Naive thymus-derived CD4-positive, alpha-beta T cell (primary cell): ENCODE data around the gene TRAF4. TPM values are rescaled to one million over a fixed set of nuclear protein-coding genes. Genes with fewer than 3 reads are reported as not detected.
A peak's percentile ranks its signal among the peaks of the same experiment; 100 is the strongest.

Source experiments
- ATAC-seq: fragments of 150-1000 bp; cut with Tn5 transposase; 2 replicates; pipeline ENCODE4 v1.10.0; 2021; ENCODE audit warnings: mild to moderate bottlenecking, moderate library complexity
- CTCF ChIA-PET: fragments of 350-600 bp; sonication (Branson Sonifier 250); formaldehyde crosslinking; loops from one replicate; lab custom pipeline; 2021; ENCODE audit warnings: antibody characterized with exemption; lab: Charles Lee
- POLR2A ChIA-PET: fragments of 350-600 bp; sonication (Branson Sonifier 250); formaldehyde crosslinking; loops from one replicate; lab custom pipeline; 2021; ENCODE audit warnings: antibody characterized with exemption, inconsistent platforms; lab: Charles Lee
- DNase-seq, 9 donors: peaks; one replicate each; pipeline versions ENCODE4 v3.0.0 to v3.0.0-alpha.2; 2020 to 2022; ENCODE audit warnings: mixed read lengths in 1 of 9
- H3K27ac ChIP-seq: one replicate; pipeline ENCODE4 v1.7.0; 2013; ENCODE audit warnings: mild to moderate bottlenecking, low read depth, low read length, moderate library complexity
- H3K27me3 ChIP-seq, 2 donors: one replicate each; pipeline ENCODE4 v1.7.0; 2013; ENCODE audit warnings: low read length in 2 of 2, mild to moderate bottlenecking in 2 of 2, moderate library complexity in 2 of 2; ENCODE audit not compliant: control insufficient read depth in 2 of 2, insufficient read depth in 2 of 2
- H3K36me3 ChIP-seq, 3 experiments: 1 replicate in 2 of 3; 2 replicates in 1 of 3; pipeline ENCODE4 v1.7.0; 2013; ENCODE audit warnings: low read length in 3 of 3, mild to moderate bottlenecking in 3 of 3, moderate library complexity in 1 of 3; ENCODE audit not compliant: insufficient read depth in 3 of 3, control insufficient read depth in 2 of 3
- H3K4me1 ChIP-seq, 2 donors: one replicate each; pipeline ENCODE4 v1.7.0; 2013; ENCODE audit warnings: low read length in 2 of 2, mild to moderate bottlenecking in 2 of 2, moderate library complexity in 1 of 2; ENCODE audit not compliant: control insufficient read depth in 2 of 2, insufficient read depth in 2 of 2
- H3K4me3 ChIP-seq: 2 replicates; pipeline ENCODE4 v1.7.0; 2013; ENCODE audit warnings: mild to moderate bottlenecking, low read length
- H3K9me3 ChIP-seq, 3 experiments: 1 replicate in 2 of 3; 2 replicates in 1 of 3; pipeline ENCODE4 v1.7.0; 2013; ENCODE audit warnings: low read length in 3 of 3; ENCODE audit not compliant: control insufficient read depth in 2 of 3
- H3K27ac Mint-ChIP-seq, 9 donors: one replicate each; pipeline ENCODE4 v1.8.0; 2020 to 2022; ENCODE audit warnings: mixed read lengths in 9 of 9, mild to moderate bottlenecking in 8 of 9, moderate library complexity in 5 of 9, inconsistent platforms in 2 of 9
- H3K27me3 Mint-ChIP-seq, 5 donors: one replicate each; pipeline ENCODE4 v1.8.0; 2021 to 2022; ENCODE audit warnings: mixed read lengths in 5 of 5, mild to moderate bottlenecking in 1 of 5
- H3K36me3 Mint-ChIP-seq, 5 donors: one replicate each; pipeline ENCODE4 v1.8.0; 2020 to 2022; ENCODE audit warnings: mixed read lengths in 5 of 5, mild to moderate bottlenecking in 3 of 5, inconsistent platforms in 1 of 5
- H3K4me1 Mint-ChIP-seq, 7 donors: one replicate each; pipeline ENCODE4 v1.8.0; 2020 to 2022; ENCODE audit warnings: mixed read lengths in 7 of 7, mild to moderate bottlenecking in 3 of 7, inconsistent platforms in 1 of 7
- H3K4me3 Mint-ChIP-seq, 10 donors: one replicate each; pipeline ENCODE4 v1.8.0; 2020 to 2022; ENCODE audit warnings: mild to moderate bottlenecking in 10 of 10, mixed read lengths in 10 of 10, moderate library complexity in 6 of 10, inconsistent platforms in 2 of 10
- H3K9me3 Mint-ChIP-seq, 11 donors: one replicate each; pipeline ENCODE4 v1.8.0; 2020 to 2022; ENCODE audit warnings: mixed read lengths in 11 of 11, mild to moderate bottlenecking in 4 of 11, inconsistent platforms in 1 of 11, moderate library complexity in 1 of 11
- intact Hi-C, 2 donors: fragments of 100-400 bp; cut with micrococcal nuclease; formaldehyde crosslinking; loops; one replicate each; pipeline ENCODE4 v1.15.1; 2023
- polyA plus RNA-seq, 2 donors: library from polyadenylated mRNA; unstranded; fragments of 300-500 nt; fragmentation: Illumina TruSeq; gene quantifications; one replicate each; pipeline ENCODE4 v1.2.3, GENCODE V29; 2021
- total RNA-seq, 6 experiments: library from RNA in 5 of 6; stranded (reverse) in 5 of 6; gene quantifications; 1 replicate in 5 of 6; 2 replicates in 1 of 6; pipeline ENCODE4 v1.2.3 and lab custom pipeline; 2021 to 2026

Gene TRAF4
- total and polyA plus RNA-seq, 7 experiments from 2014 or later: 1.3 to 228 (median 25.6) TPM

- peak overlapping the region in 5 of 9 donors; percentile 2 to 80 (median 24) for H3K27ac Mint-ChIP-seq
- ChIA-PET POLR2A (interaction anchor here (0.6 to 16.9 kb wide), 4 partner anchors 21 to 122 kb away, joined by 4 to 269 read pairs (median 6); partner anchors contain the start of genes NEK8, RPL23A and TLCD1), CTCF (interaction anchor here (0.6 to 14.7 kb wide), 6 partner anchors 14 to 199 kb away, joined by 3 to 331 read pairs (median 8); partner anchors contain the start of genes NEK8, RPL23A and TLCD1)
- H3K36me3 ChIP-seq: peaks cover 0 to 24% (median 0%) of the 10 kb centered on the region in 3 experiments
- H3K27me3 ChIP-seq: no peaks in the 10 kb centered on the region
- DNase-seq (no peak), ATAC-seq (no peak)
- H3K4me1 ChIP-seq: peaks cover 6 to 24% of the 10 kb centered on the region in 2 donors
- intact Hi-C loops: no loop called here
- H3K4me3 ChIP-seq: no peak overlapping the region
- H3K36me3 Mint-ChIP-seq: peaks cover 0 to 6% (median 0%) of the 10 kb centered on the region in 5 donors
- H3K27ac ChIP-seq: no peak overlapping the region
- H3K27me3 Mint-ChIP-seq: no peaks in the 10 kb centered on the region
- H3K4me1 Mint-ChIP-seq: peaks cover 0 to 37% (median 21%) of the 10 kb centered on the region in 7 donors
- no peak overlapping the region for H3K4me3 Mint-ChIP-seq
- H3K9me3 ChIP-seq: no peaks in the 10 kb centered on the region
- no peaks in the 10 kb centered on the region for H3K9me3 Mint-ChIP-seq
These were observed 5.2 kb downstream of the TRAF4 start for GRCh38 chr17:28748852-28749515.

- H3K36me3 ChIP-seq: peaks cover 0 to 24% (median 0%) of the 10 kb centered on the region in 3 experiments
- Mint-ChIP-seq H3K4me1 (peaks cover 0 to 34% (median 18%) of the 10 kb centered on the region in 7 donors), H3K4me3 (no peak overlapping the region), H3K27ac (peak overlapping the region in 4 of 9 donors; percentile 11 to 52 (median 32)), H3K9me3 (no peaks in the 10 kb centered on the region), H3K36me3 (peaks cover 0 to 6% (median 0%) of the 10 kb centered on the region in 5 donors), H3K27me3 (no peaks in the 10 kb centered on the region)
- no peaks in the 10 kb centered on the region for H3K27me3 ChIP-seq
- peaks cover 6 to 22% of the 10 kb centered on the region in 2 donors for H3K4me1 ChIP-seq
- ATAC-seq (peak; percentile 2), DNase-seq (no peak)
- no peak overlapping the region for H3K27ac ChIP-seq
- ChIA-PET CTCF (interaction anchor here (0.6 to 14.7 kb wide), 7 partner anchors 14 to 202 kb away, joined by 3 to 331 read pairs (median 5); partner anchors contain the start of genes FLOT2, NEK8, RPL23A and TLCD1), POLR2A (interaction anchor here (0.6 to 16.9 kb wide), 8 partner anchors 9 to 202 kb away, joined by 3 to 269 read pairs (median 4); partner anchors contain the start of genes NEK8, PHF12, RPL23A and TLCD1)
- no peaks in the 10 kb centered on the region for H3K9me3 ChIP-seq
- H3K4me3 ChIP-seq: no peak overlapping the region
- intact Hi-C loops: loop anchor here (1.0 to 5.0 kb wide), 3 partner anchors 22 to 102 kb away; partner anchors contain the start of genes RAB34 (in 1 of the 2) and RPL23A (in 1 of the 2)
These were observed 5.8 kb downstream of the TRAF4 start for GRCh38 chr17:28749516-28750177.

GRCh38 chr17:28750178-28751047 is 6.6 kb downstream of the TRAF4 start:
- ChIA-PET POLR2A (interaction anchor here (0.6 to 16.9 kb wide), 8 partner anchors 10 to 202 kb away, joined by 3 to 269 read pairs (median 4); partner anchors contain the start of genes NEK8, PHF12, RPL23A and TLCD1), CTCF (interaction anchor here (0.6 to 14.7 kb wide), 8 partner anchors 14 to 242 kb away, joined by 3 to 331 read pairs (median 5); partner anchors contain the start of genes FLOT2, NEK8, RPL23A and TLCD1)
- no peaks in the 10 kb centered on the region for H3K27me3 Mint-ChIP-seq
- H3K4me3 Mint-ChIP-seq: peak overlapping the region in 1 of 10 donors; percentile 51
- peaks cover 6 to 14% of the 10 kb centered on the region in 2 donors for H3K4me1 ChIP-seq
- no peak overlapping the region for H3K4me3 ChIP-seq
- H3K27ac Mint-ChIP-seq: peak overlapping the region in 4 of 9 donors; percentile 11 to 52 (median 38)
- DNase-seq (peak; percentile 73 to 87 (median 82)), ATAC-seq (peak; percentile 96)
- intact Hi-C loops: loop anchor here (1.0 to 5.0 kb wide), 3 partner anchors 23 to 103 kb away; partner anchors contain the start of genes RAB34 (in 1 of the 2) and RPL23A (in 1 of the 2)
- no peaks in the 10 kb centered on the region for H3K9me3 ChIP-seq
- peak overlapping the region; percentile 2 for H3K27ac ChIP-seq
- H3K4me1 Mint-ChIP-seq: peaks cover 0 to 29% (median 15%) of the 10 kb centered on the region in 7 donors
- peaks cover 0 to 24% (median 0%) of the 10 kb centered on the region in 3 experiments for H3K36me3 ChIP-seq
- H3K9me3 Mint-ChIP-seq: no peaks in the 10 kb centered on the region
- no peaks in the 10 kb centered on the region for H3K27me3 ChIP-seq
- H3K36me3 Mint-ChIP-seq: peaks cover 0 to 4% (median 0%) of the 10 kb centered on the region in 5 donors

GRCh38 chr17:28751600-28752366 is 8.0 kb downstream of the TRAF4 start:
- intact Hi-C loops: loop anchor here in 1 of 2 donors (5.0 kb wide), 1 partner anchor 34 kb away; the partner anchor contains the start of genes RAB34 and RPL23A
- ChIA-PET POLR2A (interaction anchor here (0.5 to 16.9 kb wide), 5 partner anchors 23 to 379 kb away, joined by 3 to 269 read pairs (median 3); partner anchors contain the start of genes NEK8, RPL23A and TLCD1), CTCF (interaction anchor here (0.6 to 14.7 kb wide), 5 partner anchors 9 to 240 kb away, joined by 3 to 331 read pairs (median 4); partner anchors contain the start of genes NEK8, RPL23A and TLCD1)
- DNase-seq: no peak
- Mint-ChIP-seq H3K27ac (no peak overlapping the region), H3K36me3 (peaks cover 0 to 10% (median 0%) of the 10 kb centered on the region in 5 donors), H3K4me1 (peaks cover 0 to 16% (median 9%) of the 10 kb centered on the region in 7 donors), H3K4me3 (no peak overlapping the region), H3K27me3 (no peaks in the 10 kb centered on the region), H3K9me3 (no peaks in the 10 kb centered on the region)
- Histone ChIP-seq H3K4me3 (no peak overlapping the region), H3K36me3 (peaks cover 0 to 25% (median 0%) of the 10 kb centered on the region in 3 experiments), H3K27ac (no peak overlapping the region), H3K9me3 (no peaks in the 10 kb centered on the region), H3K4me1 (peaks cover 0 to 4% of the 10 kb centered on the region in 2 donors), H3K27me3 (no peaks in the 10 kb centered on the region)
- no peak for ATAC-seq

GRCh38 chr17:28755486-28755885 is 11.7 kb downstream of the TRAF4 start:
- CTCF ChIA-PET: interaction anchor here (14.7 kb wide), 1 partner anchor 31 kb away, joined by 331 read pairs; the partner anchor contains the start of genes NEK8, RPL23A and TLCD1
- Mint-ChIP-seq H3K27ac (peak overlapping the region in 3 of 9 donors; percentile 32 to 79 (median 59)), H3K4me3 (no peak overlapping the region), H3K36me3 (peaks cover 0 to 27% (median 9%) of the 10 kb centered on the region in 5 donors), H3K4me1 (peaks cover 0 to 13% (median 4%) of the 10 kb centered on the region in 7 donors), H3K9me3 (no peaks in the 10 kb centered on the region), H3K27me3 (no peaks in the 10 kb centered on the region)
- intact Hi-C loops: no loop called here
- Histone ChIP-seq H3K9me3 (no peaks in the 10 kb centered on the region), H3K27me3 (no peaks in the 10 kb centered on the region), H3K27ac (no peak overlapping the region), H3K36me3 (peaks cover 0 to 34% (median 17%) of the 10 kb centered on the region in 3 experiments), H3K4me1 (no peaks in the 10 kb centered on the region), H3K4me3 (no peak overlapping the region)
- POLR2A ChIA-PET: no interaction called here
- DNase-seq: no peak
- no peak for ATAC-seq
